HK-2 (cell line): ENCODE data around the gene ACTMAP.

Experiments
- DNase-seq: peaks from one replicate; pipeline ENCODE4 v3.0.0-alpha.2; 2018; ENCODE audit not compliant: unreplicated experiment

ACTMAP gene

GRCh38 chr19:40693896-40694295 lies 56.4 kb downstream of the ACTMAP start:
- DNase-seq = no peak

- DNase-seq = no peak
These were observed 57.0 kb downstream of the ACTMAP start for GRCh38 chr19:40693150-40693788.

- DNase-seq = no peak
These were observed 58.1 kb downstream of the ACTMAP start for GRCh38 chr19:40692212-40692551.

GRCh38 chr19:40691421-40692211 lies 58.7 kb downstream of the ACTMAP start:
- no peak for DNase-seq
